SJSA1 (cell line): Measurements from ENCODE around the gene ASNSD1. TPM values are rescaled to one million over a fixed set of nuclear protein-coding genes. Genes with fewer than 3 reads are reported as not detected.

Experiments
- total RNA-seq: library from RNA; depleted of rRNA; stranded (reverse); fragments of >200 nt; shearing (Covaris generic); gene quantifications from 2 replicates; pipeline ENCODE4 v1.2.3, GENCODE V29; 2014; rRNA removed

ASNSD1 gene
- total RNA-seq, 1 experiment from 2014 or later, result 58.3 TPM

Other genes with a start within 250 kb of the ASNSD1 start
- 40.4 and 54.7 TPM in 2 replicates for gene WDR75, start 220.0 kb upstream of the ASNSD1 start, total RNA-seq
- 0.87 TPM in 1 of 2 replicates, not detected in the other for gene SLC40A1, start 80.7 kb upstream of the ASNSD1 start, total RNA-seq
- gene ANKAR, start 13.2 kb downstream of the ASNSD1 start, total RNA-seq, result 0.44 and 7.1 TPM in 2 replicates
- 10.5 and 15.9 TPM in 2 replicates for gene OSGEPL1, start 101.3 kb downstream of the ASNSD1 start, total RNA-seq
- 94.5 and 109 TPM in 2 replicates for gene ORMDL1, start 122.9 kb downstream of the ASNSD1 start, total RNA-seq
- 23.4 and 27.9 TPM in 2 replicates for gene PMS1, start 123.0 kb downstream of the ASNSD1 start, total RNA-seq